SK-N-MC (cell line): ENCODE data around the gene PRRC1.

Source experiments
- DNase-seq: peaks from one replicate; pipeline ENCODE4 v3.0.0-alpha.2; 2011; ENCODE audit warnings: low read depth, low spot score
- H3K27ac ChIP-seq: fragments of 200-600 bp; sonication (generic); 2 replicates; pipeline ENCODE4 v1.5.1; 2016; ENCODE audit warnings: mixed run types
- H3K36me3 ChIP-seq: fragments of 200-600 bp; sonication (generic); 2 replicates; pipeline ENCODE4 v1.6.1; 2017; ENCODE audit warnings: antibody characterized with exemption, low read length, mixed read lengths; ENCODE audit not compliant: insufficient read depth
- H3K4me3 ChIP-seq: fragments of 200-600 bp; sonication (generic); 2 replicates; pipeline ENCODE4 v1.5.1; 2016
- H3K9ac ChIP-seq: fragments of 200-600 bp; sonication (generic); 2 replicates; pipeline ENCODE4 v1.8.0; 2017; ENCODE audit warnings: mixed run types, mixed read lengths; ENCODE audit not compliant: insufficient read length
- H3K9me3 ChIP-seq: fragments of 200-600 bp; sonication (generic); 2 replicates; pipeline ENCODE4 v1.6.1; 2017; ENCODE audit warnings: low read depth, mild to moderate bottlenecking, antibody characterized with exemption, low read length, moderate library complexity, mixed read lengths
- EZH2 ChIP-seq: fragments of 200-600 bp; sonication (generic); IDR thresholded peaks from one replicate; pipeline ENCODE4 v1.6.1; 2017; ENCODE audit warnings: antibody characterized with exemption
- FOXP2 ChIP-seq: optimal IDR thresholded peaks from 2 replicates; pipeline ENCODE3; 2011; ENCODE audit warnings: mild to moderate bottlenecking, moderate library complexity; ENCODE audit not compliant: insufficient read depth; ENCODE audit errors: extremely low read length, control extremely low read depth
- POLR2AphosphoS5 ChIP-seq: IDR thresholded peaks from 2 replicates; pipeline ENCODE4 v1.6.1; 2012; ENCODE audit warnings: mild to moderate bottlenecking, low read depth, low read length, borderline replicate concordance

PRRC1 gene

GRCh38 chr5:127517480-127518318 is at the start of gene PRRC1:
PRRC1 (plus strand) TSS chr5:127517640; CDS start chr5:127523480, 5,840 bp downstream.
- Histone ChIP-seq H3K9ac (peak within 1 kb of the TSS; percentile 82), H3K27ac (no peak within 1 kb of the TSS), H3K4me3 (peak within 1 kb of the TSS; percentile 99), H3K36me3 (peaks cover 38% of the 10 kb centered on the region), H3K9me3 (peaks cover 5% of the 10 kb centered on the region; the same call in 1 of the 2 replicates)
- TF ChIP-seq EZH2 (no peak), POLR2AphosphoS5 (peak; percentile 93)
- no peak for DNase-seq

- no peak for TF ChIP-seq EZH2
- no peak for TF ChIP-seq FOXP2
- no peak for TF ChIP-seq POLR2AphosphoS5
These were observed 46.2 kb upstream of the PRRC1 start for GRCh38 chr5:127471211-127471610.

GRCh38 chr5:127472700-127473099 is 44.7 kb upstream of the PRRC1 start:
- no peak for TF ChIP-seq FOXP2
- no peak for TF ChIP-seq POLR2AphosphoS5
- TF ChIP-seq EZH2: no peak
- Histone ChIP-seq H3K36me3 (no peaks in the 10 kb centered on the region), H3K9me3 (no peaks in the 10 kb centered on the region), H3K4me3 (no peak overlapping the region), H3K27ac (no peak overlapping the region), H3K9ac (no peak overlapping the region)
- no peak for DNase-seq

More at GRCh38 chr5:127471211-127471610, 46.2 kb upstream of the PRRC1 start:
- DNase-seq: no peak
- H3K9ac ChIP-seq: no peak overlapping the region
- H3K27ac ChIP-seq: no peak overlapping the region
- no peaks in the 10 kb centered on the region for H3K36me3 ChIP-seq
- H3K4me3 ChIP-seq: no peak overlapping the region
- no peaks in the 10 kb centered on the region for H3K9me3 ChIP-seq

GRCh38 chr5:127486471-127486870 is 31.0 kb upstream of the PRRC1 start:
- Histone ChIP-seq H3K27ac (no peak overlapping the region), H3K9me3 (no peaks in the 10 kb centered on the region), H3K36me3 (no peaks in the 10 kb centered on the region), H3K9ac (no peak overlapping the region), H3K4me3 (no peak overlapping the region)
- TF ChIP-seq POLR2AphosphoS5 (no peak), EZH2 (no peak), FOXP2 (no peak)
- no peak for DNase-seq

GRCh38 chr5:127492854-127493738 is 24.3 kb upstream of the PRRC1 start:
- Histone ChIP-seq H3K4me3 (no peak overlapping the region), H3K9me3 (peaks cover 4% of the 10 kb centered on the region; the same call in 1 of the 2 replicates), H3K36me3 (no peaks in the 10 kb centered on the region), H3K9ac (peak overlapping the region; percentile 34), H3K27ac (0 out of 2 replicates have a peak overlapping the region, but pooled peaks have one; percentile 33)
- peak; percentile 63 for DNase-seq
- no peak for TF ChIP-seq FOXP2
- TF ChIP-seq POLR2AphosphoS5: no peak
- no peak for TF ChIP-seq EZH2

GRCh38 chr5:127498548-127498947 is 18.9 kb upstream of the PRRC1 start:
- Histone ChIP-seq H3K9me3 (peaks cover 4% of the 10 kb centered on the region; the same call in 1 of the 2 replicates), H3K4me3 (no peak overlapping the region), H3K27ac (no peak overlapping the region), H3K36me3 (no peaks in the 10 kb centered on the region), H3K9ac (no peak overlapping the region)
- no peak for DNase-seq
- TF ChIP-seq POLR2AphosphoS5: no peak
- no peak for TF ChIP-seq FOXP2
- TF ChIP-seq EZH2: no peak

GRCh38 chr5:127505905-127506304 is 11.5 kb upstream of the PRRC1 start:
- TF ChIP-seq EZH2: no peak
- TF ChIP-seq POLR2AphosphoS5: no peak
- TF ChIP-seq FOXP2: no peak
- H3K27ac ChIP-seq: no peak overlapping the region
- H3K4me3 ChIP-seq: no peak overlapping the region
- no peaks in the 10 kb centered on the region for H3K9me3 ChIP-seq
- H3K36me3 ChIP-seq: no peaks in the 10 kb centered on the region
- no peak for DNase-seq
- H3K9ac ChIP-seq: no peak overlapping the region

- no peak for DNase-seq
- Histone ChIP-seq H3K27ac (no peak overlapping the region), H3K4me3 (no peak overlapping the region), H3K9me3 (no peaks in the 10 kb centered on the region), H3K9ac (no peak overlapping the region), H3K36me3 (no peaks in the 10 kb centered on the region)
- no peak for TF ChIP-seq POLR2AphosphoS5
- TF ChIP-seq FOXP2: no peak
- TF ChIP-seq EZH2: no peak
These were observed 10.8 kb upstream of the PRRC1 start for GRCh38 chr5:127506616-127507015.
